Astrocyte of the cerebellum (primary cell): Measurements from ENCODE around the gene LIMD2.
A peak's percentile ranks its signal among the peaks of the same experiment; 100 is the strongest.

Experiments used
- DNase-seq: peaks from one replicate; pipeline ENCODE4 v3.0.0-alpha.2; 2011; ENCODE audit warnings: low read depth
- H3K4me3 ChIP-seq: 2 replicates; pipeline ENCODE4 v1.5.1; 2011; ENCODE audit warnings: mild to moderate bottlenecking, low read depth, low read length, moderate library complexity
- in situ Hi-C: cut with HindIII; loops from 2 replicates; pipeline ENCODE4 v1.10.0; 2017; ENCODE audit warnings: low sequenced_read_pairs
- TF ChIP-seq, protein P1 (sequence below): IDR thresholded peaks from 2 replicates; pipeline ENCODE4 v1.5.1; 2012; ENCODE audit warnings: low read length, low read depth, moderate library complexity, mild to moderate bottlenecking; ENCODE audit errors: missing control alignments

LIMD2 gene

DNA sequence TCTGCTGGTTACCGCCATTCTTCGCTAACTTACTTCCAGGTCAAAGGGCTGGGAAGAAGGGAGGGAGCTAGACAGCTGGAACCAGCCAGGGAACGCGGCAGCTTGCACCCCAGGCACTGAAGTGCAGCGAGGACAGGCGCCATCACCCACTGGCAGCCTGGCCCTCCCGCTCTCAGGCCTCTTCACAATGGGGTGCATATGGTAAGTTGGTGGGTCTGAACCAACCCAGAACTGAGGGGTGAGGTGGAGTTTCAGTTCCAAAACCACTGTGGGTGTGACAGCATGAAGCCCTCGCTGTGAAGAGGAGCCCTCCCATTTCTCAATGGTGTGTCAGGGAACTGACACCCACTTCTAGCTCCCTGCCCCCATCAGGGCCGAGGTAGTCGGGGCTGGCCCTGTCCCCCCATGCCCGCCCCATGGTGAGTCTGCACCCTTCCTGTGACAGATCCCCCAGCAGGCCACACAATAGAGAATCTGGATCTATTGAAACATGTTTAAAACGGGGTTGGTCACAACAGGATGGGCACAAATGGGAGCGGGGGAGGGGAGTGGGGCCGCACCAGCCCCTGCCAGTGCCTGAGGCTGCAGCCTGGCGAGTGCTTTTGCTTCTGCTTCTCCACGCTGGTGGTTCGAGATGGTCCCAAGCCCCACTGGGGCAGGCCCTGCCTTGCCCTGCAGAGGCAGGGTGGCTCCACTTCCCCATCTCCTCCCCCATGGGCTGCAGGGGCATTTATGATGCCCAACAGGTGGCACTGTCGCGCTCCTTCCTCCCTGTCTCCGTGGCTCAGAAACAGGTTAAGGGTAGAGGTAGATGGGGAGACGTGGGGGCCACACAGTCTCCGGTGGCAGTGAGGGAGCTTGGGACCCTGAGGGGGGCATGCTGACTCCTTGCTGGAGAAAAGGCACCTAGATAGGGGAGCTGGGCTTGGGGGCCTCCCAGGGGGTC lies 2.3 kb downstream of the LIMD2 start:
- no peak for DNase-seq
- H3K4me3 ChIP-seq, result no peak overlapping the region
- in situ Hi-C loops, result no loop called here
- TF ChIP-seq, protein P1, sequence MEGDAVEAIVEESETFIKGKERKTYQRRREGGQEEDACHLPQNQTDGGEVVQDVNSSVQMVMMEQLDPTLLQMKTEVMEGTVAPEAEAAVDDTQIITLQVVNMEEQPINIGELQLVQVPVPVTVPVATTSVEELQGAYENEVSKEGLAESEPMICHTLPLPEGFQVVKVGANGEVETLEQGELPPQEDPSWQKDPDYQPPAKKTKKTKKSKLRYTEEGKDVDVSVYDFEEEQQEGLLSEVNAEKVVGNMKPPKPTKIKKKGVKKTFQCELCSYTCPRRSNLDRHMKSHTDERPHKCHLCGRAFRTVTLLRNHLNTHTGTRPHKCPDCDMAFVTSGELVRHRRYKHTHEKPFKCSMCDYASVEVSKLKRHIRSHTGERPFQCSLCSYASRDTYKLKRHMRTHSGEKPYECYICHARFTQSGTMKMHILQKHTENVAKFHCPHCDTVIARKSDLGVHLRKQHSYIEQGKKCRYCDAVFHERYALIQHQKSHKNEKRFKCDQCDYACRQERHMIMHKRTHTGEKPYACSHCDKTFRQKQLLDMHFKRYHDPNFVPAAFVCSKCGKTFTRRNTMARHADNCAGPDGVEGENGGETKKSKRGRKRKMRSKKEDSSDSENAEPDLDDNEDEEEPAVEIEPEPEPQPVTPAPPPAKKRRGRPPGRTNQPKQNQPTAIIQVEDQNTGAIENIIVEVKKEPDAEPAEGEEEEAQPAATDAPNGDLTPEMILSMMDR, result peak; percentile 38

DNA sequence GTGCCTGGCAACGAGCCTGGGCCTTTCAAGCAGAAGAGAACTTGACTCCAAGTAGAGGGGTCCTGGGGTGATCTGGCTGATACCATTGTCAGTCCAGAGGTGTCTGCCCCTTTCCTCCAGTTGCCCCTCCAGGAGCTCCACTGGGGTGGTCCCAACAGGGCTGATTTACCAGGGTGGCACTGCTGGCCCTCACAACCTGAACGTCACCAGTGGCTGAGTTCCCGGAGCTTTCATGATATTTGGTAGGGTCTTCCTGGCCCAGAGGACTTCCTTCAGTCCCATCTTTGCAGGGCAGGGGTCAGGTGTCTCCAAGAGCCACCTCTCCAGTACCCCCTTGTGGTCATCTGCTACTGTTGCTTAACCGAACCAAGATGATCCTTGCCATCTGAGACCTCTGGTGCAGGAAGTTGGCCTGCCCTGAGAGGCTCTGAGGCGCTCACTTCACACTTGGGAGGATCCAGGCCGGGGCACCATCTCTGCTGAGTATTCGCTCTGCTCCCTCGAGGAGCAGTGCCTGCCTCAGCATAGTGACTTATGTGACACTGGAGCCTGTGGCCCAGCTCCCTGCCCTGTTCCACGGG lies 3.5 kb downstream of the LIMD2 start:
- no peak overlapping the region for H3K4me3 ChIP-seq
- DNase-seq, result no peak
- in situ Hi-C loops, result no loop called here
- TF ChIP-seq, protein P1, result peak; percentile 61

DNA sequence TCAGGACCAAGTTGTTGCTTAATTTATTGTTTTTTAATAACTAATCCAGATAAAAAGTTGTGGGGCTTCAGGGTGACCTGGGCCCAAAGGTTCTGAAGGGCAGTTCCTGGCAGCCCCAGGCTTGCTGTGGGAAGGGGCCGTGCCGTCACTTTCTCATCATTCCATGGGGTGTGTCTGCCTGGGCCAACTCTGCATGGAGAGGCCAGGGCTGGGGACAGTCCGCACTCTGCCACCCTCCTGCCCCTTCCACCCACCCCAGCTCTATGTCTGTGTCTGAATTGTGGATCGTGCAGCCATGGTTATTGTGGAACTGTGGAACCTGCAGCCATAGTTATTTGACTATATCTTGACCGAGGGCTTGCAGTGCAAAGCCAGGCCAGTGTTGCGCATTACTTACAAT lies 4.0 kb downstream of the LIMD2 start:
- DNase-seq, result no peak
- H3K4me3 ChIP-seq, result no peak overlapping the region
- TF ChIP-seq, protein P1, result no peak
- in situ Hi-C loops, result no loop called here

DNA sequence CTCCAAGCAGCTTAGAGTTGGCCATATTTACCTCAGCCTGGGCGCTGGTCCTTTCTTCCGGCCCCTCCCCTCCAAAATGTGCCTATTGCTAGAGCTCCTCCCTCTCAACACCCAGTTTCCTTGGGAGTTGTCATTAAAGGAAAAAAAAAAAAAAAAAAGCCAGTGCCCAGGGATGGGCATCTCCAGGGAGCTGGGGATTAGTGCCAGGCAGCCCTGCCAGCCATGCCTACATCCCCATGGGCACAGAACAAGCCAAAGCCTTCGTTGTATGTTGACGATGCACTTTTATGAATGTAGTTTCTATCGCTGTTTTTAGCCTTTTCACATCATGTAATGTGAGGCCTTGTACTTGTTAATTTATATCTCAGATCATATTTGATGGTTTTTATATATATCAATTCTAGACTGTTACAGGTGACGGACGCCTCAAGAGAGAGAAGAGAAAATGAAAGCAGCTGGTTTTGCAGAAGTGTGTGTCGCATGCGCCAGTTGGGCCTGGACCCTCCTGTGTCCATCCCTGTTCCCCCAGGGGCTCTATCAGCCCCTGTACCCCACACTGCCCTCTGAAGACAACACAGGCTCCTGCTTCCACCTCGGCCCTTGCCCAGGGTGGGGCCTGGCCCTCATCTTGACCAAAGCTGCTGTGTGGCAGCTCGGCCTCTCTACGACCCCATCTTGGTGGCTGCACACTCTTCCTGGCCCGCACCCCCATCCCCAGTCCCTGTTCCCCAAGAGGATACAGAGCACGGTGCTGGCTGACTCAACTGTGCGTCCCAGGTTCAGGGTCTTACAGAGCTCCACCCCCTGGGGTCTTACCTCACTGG lies 4.8 kb downstream of the LIMD2 start:
- H3K4me3 ChIP-seq, result no peak overlapping the region
- in situ Hi-C loops, result no loop called here
- no peak for DNase-seq
- TF ChIP-seq, protein P1, result no peak

DNA sequence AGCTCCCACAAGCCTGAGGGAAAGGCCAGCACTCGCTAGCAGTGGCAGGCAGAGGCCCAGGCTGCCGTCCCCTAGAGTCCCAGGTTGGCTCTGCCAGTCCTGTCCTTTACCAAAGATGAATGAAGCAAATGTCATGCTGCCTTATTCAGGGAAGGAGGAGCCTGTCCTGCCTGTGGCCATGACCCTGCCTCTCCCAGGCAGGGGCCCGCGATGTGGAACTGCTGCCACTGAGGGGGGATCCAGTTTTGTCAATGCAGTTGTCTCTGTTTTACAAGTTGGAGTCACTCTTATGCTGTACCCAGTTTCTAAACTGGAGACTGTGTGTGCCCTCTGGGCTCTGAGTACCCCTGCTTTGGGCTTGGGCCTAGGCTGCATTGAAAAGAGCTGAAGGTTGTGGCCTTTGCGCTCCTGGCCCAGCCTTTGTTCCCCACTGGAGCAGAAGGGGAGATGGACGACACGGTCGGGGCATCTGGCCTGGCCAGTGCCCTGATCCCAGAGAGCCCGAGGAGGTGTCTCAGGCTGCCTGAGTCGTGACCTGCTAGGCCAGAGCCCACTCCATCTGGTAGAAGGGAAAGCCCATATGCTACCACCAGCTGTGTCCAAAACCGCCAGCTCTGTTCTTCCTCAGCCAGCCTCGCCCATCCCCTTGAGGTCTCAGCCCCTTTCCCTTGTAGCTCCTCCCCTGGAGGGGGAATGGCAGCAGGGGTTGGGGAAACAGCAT lies 5.5 kb downstream of the LIMD2 start:
- H3K4me3 ChIP-seq, result no peak overlapping the region
- TF ChIP-seq, protein P1, result no peak
- in situ Hi-C loops, result no loop called here
- no peak for DNase-seq
